ENCODE results near the gene CFAP100.

The CFAP100 gene

GRCh38 chr3:126446791-126447190, 52.1 kb downstream of the CFAP100 start:
- no peak for DNase-seq

- no peak for DNase-seq
Observed at GRCh38 chr3:126447456-126448106, 52.9 kb downstream of the CFAP100 start.

- no peak for DNase-seq
Observed at GRCh38 chr3:126448136-126448892, 53.6 kb downstream of the CFAP100 start.

GRCh38 chr3:126448893-126449180, 54.1 kb downstream of the CFAP100 start:
- DNase-seq: no peak

GRCh38 chr3:126449621-126450051, 54.9 kb downstream of the CFAP100 start:
- DNase-seq: no peak

GRCh38 chr3:126450219-126450618, 55.5 kb downstream of the CFAP100 start:
- no peak for DNase-seq

- DNase-seq: no peak
Observed at GRCh38 chr3:126450744-126451143, 56.0 kb downstream of the CFAP100 start.

GRCh38 chr3:126451511-126451910, 56.8 kb downstream of the CFAP100 start:
- no peak for DNase-seq

GRCh38 chr3:126452213-126452612, 57.5 kb downstream of the CFAP100 start:
- DNase-seq: no peak

GRCh38 chr3:126454025-126454424, 59.3 kb downstream of the CFAP100 start:
- no peak for DNase-seq

- no peak for DNase-seq
Observed at GRCh38 chr3:126454437-126455198, 59.9 kb downstream of the CFAP100 start.

GRCh38 chr3:126456211-126456610, 61.5 kb downstream of the CFAP100 start:
- DNase-seq: no peak

- DNase-seq: no peak
Observed at GRCh38 chr3:126456766-126457388, 62.2 kb downstream of the CFAP100 start.

GRCh38 chr3:126459111-126459762, 64.5 kb downstream of the CFAP100 start:
- no peak for DNase-seq

GRCh38 chr3:126459763-126460127, 65.0 kb downstream of the CFAP100 start:
- no peak for DNase-seq

- no peak for DNase-seq
Observed at GRCh38 chr3:126460381-126460780, 65.7 kb downstream of the CFAP100 start.

GRCh38 chr3:126461450-126462070, 66.9 kb downstream of the CFAP100 start:
- DNase-seq: no peak

GRCh38 chr3:126463521-126463920, 68.8 kb downstream of the CFAP100 start:
- no peak for DNase-seq

- no peak for DNase-seq
Observed at GRCh38 chr3:126464093-126464492, 69.4 kb downstream of the CFAP100 start.

- DNase-seq: no peak
Observed at GRCh38 chr3:126464494-126464893, 69.8 kb downstream of the CFAP100 start.

GRCh38 chr3:126464997-126465396, 70.3 kb downstream of the CFAP100 start:
- no peak for DNase-seq

GRCh38 chr3:126465928-126466544, 71.3 kb downstream of the CFAP100 start:
- DNase-seq: no peak
